ENCODE results near the gene MIGA2.
"Not testable (repeated sequence)": the region's sequence is repeated elsewhere in the genome, so short reads cannot be mapped to it uniquely, and the experiment has no call there.

The MIGA2 gene

DNA sequence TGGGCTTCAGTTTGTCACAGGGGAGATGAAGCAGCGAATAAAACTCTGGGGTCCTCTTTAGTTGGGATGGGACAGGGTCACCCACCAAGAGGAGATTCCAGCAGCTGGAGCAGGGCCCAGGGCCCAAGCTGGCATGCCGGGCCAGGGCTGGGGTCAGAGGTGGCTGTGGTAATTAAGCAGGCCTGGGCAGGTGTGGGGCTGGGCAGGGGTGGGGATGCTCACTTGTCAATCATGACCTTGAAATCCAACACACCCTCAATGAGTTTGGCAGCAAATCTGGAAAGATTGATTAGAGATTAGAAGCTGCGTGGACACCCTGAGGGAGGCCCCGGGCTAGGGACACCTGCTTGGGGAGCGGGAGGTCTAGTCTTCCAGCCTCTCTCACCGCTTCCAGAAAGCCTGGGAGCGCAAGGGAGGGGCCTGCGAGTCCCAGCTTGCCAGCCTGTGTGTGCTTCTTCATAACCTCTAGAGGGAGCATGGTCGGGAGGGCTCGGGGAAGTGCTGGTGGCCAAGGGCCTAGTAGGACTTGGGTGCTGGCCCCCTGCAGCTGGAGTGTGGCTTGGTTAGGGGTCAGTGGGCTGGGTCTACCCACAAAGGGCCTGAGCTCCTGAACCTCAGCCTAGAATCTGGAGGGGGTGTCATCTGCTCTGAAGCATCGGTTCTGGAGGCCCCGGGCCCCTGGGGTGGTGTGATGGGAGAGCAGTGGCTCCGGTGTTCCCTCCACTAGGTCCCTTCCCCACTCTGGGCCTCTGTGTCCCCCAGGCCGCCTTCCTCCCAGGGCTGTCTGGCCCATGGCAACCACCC lies 66.6 kb downstream of the MIGA2 start:
- DNase-seq: peak; percentile 82 to 89

DNA sequence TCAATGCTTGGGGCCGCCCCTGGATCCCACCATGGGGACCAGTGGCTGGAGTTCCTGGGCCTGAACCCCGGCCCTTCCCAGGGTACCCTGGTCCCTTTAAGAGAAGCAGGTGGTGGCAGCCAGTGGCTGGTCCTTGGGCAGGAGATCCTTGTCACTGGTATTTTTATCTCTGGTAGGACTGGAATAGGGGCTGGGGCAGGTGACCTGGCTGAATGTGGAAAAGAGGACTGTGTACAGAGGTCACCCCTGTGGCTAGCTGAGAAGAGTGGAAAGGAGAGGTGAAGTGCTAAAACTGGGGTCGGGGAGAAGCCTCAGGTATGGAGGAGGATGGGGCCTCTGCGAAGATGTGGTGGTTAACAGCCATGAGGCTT lies 67.2 kb downstream of the MIGA2 start:
- no peak for DNase-seq

DNA sequence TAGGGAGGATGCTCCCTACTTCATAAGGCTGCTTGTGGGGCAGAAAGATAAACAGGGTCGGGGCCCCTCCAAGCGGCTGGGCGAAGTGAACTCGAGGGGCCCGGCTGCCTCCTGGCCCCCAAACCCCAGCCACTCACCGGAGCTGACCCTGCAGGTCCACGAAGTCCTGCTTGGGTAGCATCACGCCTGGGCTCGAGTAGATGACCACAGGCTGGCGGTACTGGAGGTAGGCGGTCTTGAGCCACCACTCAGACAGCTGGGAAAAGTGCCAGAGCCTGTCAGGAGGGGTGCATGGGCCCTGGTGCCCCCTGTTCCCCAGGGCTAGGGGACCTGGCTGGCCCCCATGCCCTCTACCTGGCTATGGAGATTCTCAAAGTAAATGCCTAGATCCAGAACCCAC lies 67.6 kb downstream of the MIGA2 start:
- no peak for DNase-seq

DNA sequence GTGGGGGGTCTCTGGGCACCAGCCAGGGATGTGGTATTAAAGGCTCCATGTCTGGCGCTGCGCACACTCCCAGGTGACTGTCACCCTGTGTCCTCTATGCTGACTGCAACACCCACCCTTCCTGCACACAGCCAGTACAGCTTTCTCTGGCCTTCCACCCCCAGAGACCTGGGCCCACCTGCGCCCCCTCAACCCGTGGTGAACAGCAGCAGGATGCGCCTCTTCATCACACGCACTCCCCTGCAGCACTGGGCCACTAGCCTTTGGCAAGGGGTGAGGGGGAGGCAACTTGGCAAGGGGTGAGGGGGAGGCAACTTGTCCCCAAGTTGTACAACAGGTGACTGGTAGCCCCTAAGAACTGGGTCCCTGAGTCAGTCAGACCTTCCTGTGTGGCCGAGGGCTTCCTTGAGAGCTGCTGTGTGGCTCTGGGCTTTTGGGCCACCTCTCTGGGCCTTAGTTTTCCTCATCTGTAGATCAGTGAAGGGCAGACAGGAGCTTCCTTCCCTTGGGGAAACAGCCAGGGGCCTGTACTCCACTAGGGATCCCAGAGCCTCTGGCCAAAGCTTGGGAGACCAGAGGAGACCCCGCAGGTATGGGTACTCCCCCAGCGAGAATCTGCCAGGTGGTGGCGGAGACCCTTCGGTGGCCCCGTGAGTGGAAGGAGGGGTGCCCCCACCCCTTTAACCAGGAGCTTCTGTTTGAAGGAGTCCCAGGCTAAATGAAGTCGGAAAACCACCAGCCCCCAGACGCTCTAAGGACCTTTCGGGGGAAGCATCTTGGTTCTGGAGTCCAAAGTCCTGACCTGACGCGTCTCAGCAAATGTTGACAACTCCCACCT lies 69.7 kb downstream of the MIGA2 start:
- DNase-seq: no peak

DNA sequence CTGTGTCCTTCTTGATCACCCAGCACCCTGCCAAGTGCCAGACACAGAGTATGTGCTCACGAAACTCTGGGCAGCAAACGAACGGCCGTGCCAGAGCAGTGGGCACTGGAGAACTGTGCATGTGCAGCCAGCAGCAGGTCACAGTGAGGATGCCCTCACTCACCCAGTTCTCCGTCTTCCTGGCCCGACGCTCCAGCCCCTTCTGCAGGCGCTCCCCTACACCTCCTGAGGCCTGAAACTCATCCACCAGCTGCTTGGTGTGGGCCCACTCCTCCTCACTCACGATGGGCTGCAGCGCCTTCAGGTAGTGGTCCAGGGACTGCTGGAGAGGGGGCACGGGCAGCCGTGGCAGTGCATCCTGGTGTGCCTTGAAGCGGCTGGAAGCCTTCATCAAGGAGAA lies 71.2 kb downstream of the MIGA2 start:
- no peak for DNase-seq

DNA sequence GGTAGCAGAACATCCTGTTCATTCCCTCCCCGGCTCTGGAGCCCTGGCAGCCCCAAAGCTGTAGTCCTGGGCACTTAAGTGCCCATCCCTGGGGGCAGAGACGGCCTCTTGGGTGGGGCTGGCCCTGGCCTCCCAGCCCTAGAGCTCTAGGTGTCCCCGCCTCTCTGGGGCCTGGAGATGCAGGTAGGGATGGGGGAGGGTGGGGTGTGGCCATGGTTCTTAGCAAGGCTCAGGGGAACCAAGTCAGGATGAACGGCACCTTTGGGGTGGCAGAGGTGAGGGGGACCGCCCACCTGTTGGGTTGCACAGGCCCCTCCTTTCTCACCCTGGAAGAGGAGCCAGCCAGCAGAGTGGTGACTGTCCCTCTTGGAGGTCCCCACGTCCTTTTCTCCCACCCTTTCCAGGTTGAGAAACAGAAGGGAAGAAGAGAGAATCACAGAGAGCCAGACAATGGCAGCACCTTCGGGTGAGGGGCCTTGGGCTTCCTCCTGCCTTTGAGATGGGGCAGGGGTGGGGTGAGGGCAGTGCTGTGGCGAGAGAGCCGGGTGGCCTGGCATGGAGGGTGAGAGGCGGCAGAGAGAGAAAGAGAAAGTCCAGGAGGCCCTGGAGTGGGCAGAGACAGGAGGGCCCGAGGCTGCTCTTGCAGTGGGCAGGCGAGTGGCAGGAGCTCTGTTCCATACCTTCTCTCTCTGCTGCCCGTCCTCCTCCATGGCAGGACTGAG lies 71.8 kb downstream of the MIGA2 start:
- no peak for DNase-seq

DNA sequence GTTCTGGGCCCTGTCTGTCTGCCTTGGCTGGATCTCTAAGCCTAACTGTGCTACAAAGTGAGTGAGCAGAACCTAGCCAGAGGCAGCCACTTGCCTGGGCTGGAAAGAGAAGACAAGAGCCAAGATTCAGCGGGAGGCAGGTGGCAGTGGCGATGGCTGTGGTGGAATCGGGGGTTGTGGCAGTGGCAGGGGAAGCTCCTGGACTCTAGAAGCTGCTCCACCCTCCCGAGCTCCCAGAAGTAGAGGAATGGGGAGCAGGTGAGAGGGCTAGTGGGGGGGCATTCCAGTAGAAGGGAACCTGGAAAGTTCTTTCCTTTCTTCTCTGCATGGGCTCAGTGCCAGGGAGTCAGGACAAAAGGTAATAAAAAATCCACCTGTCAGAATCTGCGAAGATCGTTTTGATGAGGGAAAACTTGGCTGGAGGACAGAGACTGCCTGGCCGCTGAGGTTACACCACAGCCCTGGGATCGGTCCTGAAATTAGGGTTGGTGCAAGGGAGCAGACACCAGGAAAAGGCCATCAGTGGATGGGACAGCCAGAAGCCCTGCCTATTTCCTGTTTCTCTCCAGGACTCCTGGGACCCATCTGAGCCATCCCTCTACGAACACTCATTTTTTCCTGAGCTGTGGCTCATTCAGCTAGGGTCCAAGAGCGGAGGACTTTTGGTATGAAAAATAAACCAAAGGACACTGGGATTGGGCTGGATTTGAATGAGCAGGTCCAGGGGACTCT lies 72.5 kb downstream of the MIGA2 start:
- DNase-seq: no peak

DNA sequence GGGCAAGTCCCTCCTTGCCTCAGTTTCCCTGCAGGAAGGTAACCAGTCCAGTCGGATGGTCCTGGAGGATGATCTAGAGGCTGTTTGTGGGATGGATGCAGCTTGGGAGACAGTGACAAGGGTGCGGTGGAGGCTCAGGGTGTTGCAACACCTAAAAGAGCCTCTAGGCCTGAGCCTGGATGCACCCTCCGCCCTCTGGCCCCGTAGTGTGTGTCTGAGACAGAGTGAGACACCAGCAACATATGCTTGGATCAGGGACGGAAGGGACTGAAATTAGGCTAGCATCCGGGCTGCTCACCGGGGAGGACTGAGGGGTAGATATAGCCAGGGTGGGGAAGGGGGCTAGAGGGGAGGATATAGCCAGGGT lies 73.1 kb downstream of the MIGA2 start:
- DNase-seq: peak; percentile 28 to 42

DNA sequence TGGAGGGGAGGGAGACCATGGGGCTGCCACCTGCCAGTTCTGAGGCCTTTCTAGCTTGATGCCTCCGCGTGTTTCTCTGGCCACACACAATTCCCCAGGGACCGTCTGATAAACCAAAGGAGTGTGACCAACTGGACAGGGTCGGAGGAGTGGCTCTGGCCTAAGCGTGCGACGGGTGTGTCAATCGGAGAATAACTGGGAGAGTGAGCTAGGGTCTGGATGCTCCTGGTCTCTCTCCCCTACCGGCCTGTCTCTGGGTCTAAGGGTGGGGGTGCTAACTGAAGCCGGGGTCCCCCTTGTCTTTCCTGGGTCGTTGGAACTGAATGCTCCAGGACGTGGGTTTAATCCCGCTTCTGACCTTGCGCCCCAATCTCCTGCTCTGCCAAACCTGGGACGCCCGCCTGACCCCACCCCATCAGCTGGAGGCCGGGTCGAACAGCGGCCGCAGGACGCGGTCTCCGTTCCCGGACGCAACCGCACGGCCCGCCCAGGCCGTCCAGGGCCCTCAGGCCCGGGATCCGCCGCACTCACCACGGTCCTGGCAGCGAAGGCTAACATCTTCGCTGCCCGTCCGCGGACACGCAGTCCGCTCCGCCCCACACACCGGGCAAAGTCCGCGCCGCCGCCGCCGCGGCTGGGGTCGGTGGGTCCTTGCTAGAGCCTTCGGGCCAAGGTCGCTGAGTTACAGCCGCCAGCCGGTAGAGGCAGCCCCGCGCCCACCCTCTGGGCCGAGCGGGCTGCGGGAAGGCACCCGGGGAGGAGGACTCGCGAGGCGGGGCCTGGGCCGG lies 73.7 kb downstream of the MIGA2 start:
- DNase-seq: peak in 1 of 2 experiments; percentile 1

DNA sequence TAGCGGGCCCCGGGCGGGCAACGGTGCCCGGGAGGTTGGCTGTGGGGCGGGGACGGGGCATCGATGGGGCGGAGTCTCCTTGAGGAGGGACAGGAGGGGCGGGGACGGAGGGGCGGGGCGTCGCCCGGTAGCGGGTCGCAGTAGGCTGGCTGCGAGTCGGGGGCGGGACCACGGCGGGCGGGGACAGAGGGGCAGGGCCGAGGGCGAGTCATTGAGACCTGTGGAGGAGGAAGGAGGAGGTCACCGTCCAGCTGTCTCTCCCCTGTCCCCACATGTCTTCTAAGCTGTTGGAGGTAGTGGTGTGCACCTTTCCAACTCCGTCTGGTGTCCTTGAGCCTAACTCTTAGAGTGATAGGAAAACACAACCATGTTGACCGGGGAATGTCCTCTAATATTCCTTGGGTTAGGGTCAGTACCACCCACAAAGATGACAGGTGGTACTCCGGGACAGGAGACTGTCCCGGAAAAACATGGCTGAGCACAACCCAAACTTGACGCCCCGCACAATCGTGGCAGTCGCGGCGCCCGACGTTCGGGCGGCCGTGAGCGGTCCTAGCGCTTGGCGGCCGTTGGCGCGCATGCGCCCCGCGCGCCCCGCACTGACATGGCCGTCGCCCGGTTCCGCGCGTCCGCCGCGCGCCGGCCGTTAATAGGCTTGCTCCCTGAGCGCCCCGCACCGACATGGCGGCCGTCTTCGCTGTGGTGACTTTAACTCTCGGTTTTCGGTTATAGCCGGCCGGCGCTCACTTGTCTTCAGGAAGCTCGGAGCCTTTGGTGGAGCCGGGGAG lies 74.5 kb downstream of the MIGA2 start, which contains the start of the genes CRAT and PTPA:
Gene CRAT, minus strand, starts transcription at position 54 of the 788 bp plus-strand sequence. CDS start 284 bp downstream, outside the sequence.
Gene PTPA, plus strand, starts transcription at position 676 of the 788 bp plus-strand sequence. CDS start 186 bp downstream, outside the sequence.
- DNase-seq: peak; percentile 81 to 91

DNA sequence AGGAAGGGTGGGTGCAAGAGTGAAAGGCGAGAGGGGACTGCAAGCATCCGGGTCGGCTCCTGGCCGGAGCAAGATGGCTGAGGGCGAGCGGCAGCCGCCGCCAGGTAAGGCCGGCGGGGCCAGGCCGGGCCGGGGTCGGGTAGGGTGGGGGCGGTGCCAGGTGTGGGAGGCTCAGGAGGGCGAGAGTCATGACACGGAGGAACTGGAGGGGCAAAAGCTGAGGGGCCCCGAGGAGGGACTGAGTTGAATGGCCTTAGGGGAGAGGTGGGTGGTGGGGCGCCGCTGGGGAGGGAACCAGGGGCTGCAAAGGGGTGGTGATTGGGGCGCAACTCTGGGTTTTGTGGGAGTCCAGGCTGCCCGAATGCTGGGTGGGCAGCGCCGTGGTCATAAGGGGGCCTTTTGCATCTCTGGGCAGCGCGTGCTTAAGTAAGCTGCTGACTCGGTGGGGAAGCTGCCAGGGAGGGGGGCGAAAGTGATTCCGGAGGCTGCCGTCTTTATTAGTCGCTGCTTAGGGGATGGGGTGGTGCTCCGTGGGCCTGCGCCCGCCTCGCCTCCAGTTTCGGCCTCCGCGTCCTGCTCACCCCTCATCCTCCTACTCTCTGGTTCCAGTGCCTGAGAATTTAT lies 75.2 kb downstream of the MIGA2 start:
- DNase-seq: peak in 1 of 2 experiments; percentile 24

DNA sequence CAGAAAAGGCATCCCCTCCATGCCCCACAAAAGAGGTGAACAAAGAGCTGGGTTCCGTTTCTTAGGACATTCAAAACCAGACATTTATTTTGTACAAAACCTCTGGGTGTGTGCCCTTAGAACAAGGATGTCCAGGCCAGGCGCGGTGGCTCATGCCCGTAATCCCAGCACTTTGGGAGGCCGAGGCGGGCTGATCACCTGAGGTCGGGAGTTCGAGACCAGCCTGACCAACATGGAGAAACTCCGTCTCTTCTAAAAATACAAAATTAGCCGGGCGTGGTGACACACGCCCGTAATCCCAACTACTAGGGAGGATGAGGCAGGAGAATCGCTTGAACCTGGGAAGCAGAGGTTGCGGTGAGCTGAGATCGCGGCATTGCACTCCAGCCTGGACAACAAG lies 76.1 kb downstream of the MIGA2 start:
- not testable (repeated sequence) for DNase-seq

DNA sequence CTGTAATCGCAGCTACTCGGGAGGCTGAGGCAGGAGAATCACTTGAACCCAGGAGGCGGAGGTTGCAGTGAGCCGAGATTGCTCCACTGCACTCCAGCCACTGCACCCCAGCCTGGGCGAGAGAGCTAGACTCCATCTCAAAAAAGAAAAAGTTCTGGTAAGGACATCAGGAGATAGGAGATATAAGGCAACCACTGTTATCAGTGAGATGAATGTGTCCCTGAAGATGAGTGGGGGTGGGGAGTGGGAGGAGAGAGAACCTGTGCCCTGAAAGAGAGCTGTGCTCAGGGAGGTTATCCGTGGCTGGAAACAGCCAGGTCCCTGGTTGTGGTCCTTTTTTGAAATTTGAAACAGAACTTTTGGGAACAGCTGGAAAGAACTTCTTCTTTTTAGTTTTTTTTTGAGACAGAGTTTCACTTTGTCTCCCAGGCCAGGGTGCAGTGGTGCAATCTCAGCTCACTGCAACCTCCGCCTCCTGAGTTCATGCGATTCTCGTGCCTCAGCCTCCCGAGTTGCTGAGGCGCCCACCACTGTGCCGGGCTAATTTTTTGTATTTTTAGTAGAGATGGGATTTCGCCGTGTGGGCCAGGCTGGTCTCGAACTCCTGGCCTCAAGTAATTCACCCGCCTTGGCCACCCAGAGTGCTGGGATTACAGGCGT lies 77.3 kb downstream of the MIGA2 start:
- no peak for DNase-seq

DNA sequence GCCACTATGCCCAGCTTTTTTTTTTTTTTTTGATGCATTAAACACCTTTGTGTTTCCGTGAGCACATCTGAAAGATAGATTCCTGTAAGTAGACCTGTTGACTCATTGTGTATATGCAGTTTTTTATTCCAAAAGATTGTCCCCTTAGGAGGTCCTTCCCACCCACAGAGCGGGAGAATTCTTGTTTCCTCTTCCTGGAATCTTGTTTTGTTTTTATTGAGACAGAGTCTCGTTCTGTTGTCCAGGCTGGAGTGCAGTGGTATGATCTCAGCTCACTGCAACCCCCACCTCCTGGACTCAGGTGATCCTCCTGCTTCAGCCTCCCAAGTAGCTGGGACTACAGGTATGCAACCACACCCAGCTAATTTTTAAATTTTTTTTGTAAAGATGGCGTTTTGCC lies 82.4 kb downstream of the MIGA2 start:
- DNase-seq: no peak

DNA sequence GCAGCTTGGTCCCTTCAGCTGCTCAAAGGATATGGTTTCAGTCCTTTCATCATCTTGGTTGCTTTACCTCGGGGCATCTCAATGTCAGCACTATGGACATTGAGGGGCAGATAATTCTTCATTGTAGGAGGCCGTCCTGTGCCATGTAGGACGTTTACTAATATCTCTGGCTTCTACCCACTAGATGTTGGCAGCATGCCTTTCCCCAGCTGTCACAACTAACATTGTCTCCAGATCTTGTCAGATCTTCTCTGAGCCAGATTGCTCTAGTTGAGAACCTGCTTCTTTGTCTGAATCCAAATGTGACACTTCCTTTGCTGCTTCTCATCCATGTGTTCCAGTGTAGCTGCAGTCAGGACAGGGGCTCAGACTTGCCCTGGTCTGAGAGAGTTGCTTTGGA lies 85.1 kb downstream of the MIGA2 start:
- DNase-seq: no peak
